T-cell (primary cell): ENCODE data around the gene RSBN1. TPM values are rescaled to one million over a fixed set of nuclear protein-coding genes. Genes with fewer than 3 reads are reported as not detected.

Source experiments
- ATAC-seq, 4 experiments: fragments of 200-7000 bp in 3 of 4; fragments of 150-1000 bp in 1 of 4; cut with Tn5 transposase; replicated peaks in 1 of 4; 1 replicate in 3 of 4; 2 replicates in 1 of 4; pipeline ENCODE4 v1.10.0; 2021; ENCODE audit warnings: moderate library complexity in 3 of 4, mild to moderate bottlenecking in 2 of 4, moderate number of reproducible peaks in 1 of 4
- CTCF ChIA-PET, 2 donors: fragments of 300-600 bp; sonication (Branson Sonifier 250); formaldehyde crosslinking; loops; one replicate each; lab custom pipeline; 2022; ENCODE audit warnings: antibody characterized with exemption in 2 of 2; lab: Charles Lee
- POLR2A ChIA-PET, 2 donors: fragments of 300-600 bp; sonication (Branson Sonifier 250); formaldehyde crosslinking; loops; one replicate each; lab custom pipeline; 2022; ENCODE audit warnings: antibody characterized with exemption in 2 of 2; lab: Charles Lee
- DNase-seq, 35 experiments: peaks; one replicate each; pipeline versions ENCODE4 v3.0.0 to v3.0.0-alpha.2; 2013 to 2023
- H3K27ac ChIP-seq: one replicate; pipeline ENCODE4 v1.5.1; 2013; ENCODE audit warnings: low read length
- H3K27me3 ChIP-seq, 2 experiments: replicated peaks in 1 of 2; 1 replicate in 1 of 2; 2 replicates in 1 of 2; pipeline versions ENCODE4 v1.6.1 to v1.7.0; 2013; ENCODE audit warnings: low read length in 1 of 2, mixed read lengths in 1 of 2; ENCODE audit not compliant: control insufficient read depth in 2 of 2, insufficient read depth in 2 of 2; ENCODE audit errors: extremely low read depth in 1 of 2
- H3K36me3 ChIP-seq, 2 donors: 1 replicate in 1 of 2; 2 replicates in 1 of 2; pipeline versions ENCODE4 v1.6.1 to v1.7.0; 2013; ENCODE audit warnings: low read length in 1 of 2; ENCODE audit not compliant: control insufficient read depth in 2 of 2, insufficient read depth in 1 of 2; ENCODE audit errors: extremely low read depth in 1 of 2
- H3K4me1 ChIP-seq, 2 experiments: 1 replicate in 1 of 2; 2 replicates in 1 of 2; pipeline versions ENCODE4 v1.6.1 to v1.7.0; 2013; ENCODE audit warnings: low read length in 2 of 2, mixed read lengths in 1 of 2; ENCODE audit not compliant: insufficient read depth in 2 of 2, control insufficient read depth in 1 of 2; ENCODE audit errors: extremely low read depth in 1 of 2
- H3K4me3 ChIP-seq, 2 donors: 1 replicate in 1 of 2; 2 replicates in 1 of 2; pipeline versions ENCODE4 v1.5.1 to v1.7.0; 2013; ENCODE audit warnings: mild to moderate bottlenecking in 2 of 2, low read length in 1 of 2, moderate library complexity in 1 of 2; ENCODE audit not compliant: control insufficient read depth in 1 of 2; ENCODE audit errors: extremely low read depth in 1 of 2
- H3K9me3 ChIP-seq: 2 replicates; pipeline ENCODE4 v1.7.0; 2013
- H3K27ac Mint-ChIP-seq, 2 donors: one replicate each; pipeline ENCODE4 v1.8.0; 2020 to 2021; ENCODE audit warnings: mild to moderate bottlenecking in 2 of 2, mixed read lengths in 2 of 2
- H3K27me3 Mint-ChIP-seq, 2 donors: one replicate each; pipeline ENCODE4 v1.8.0; 2021 to 2022; ENCODE audit warnings: mixed read lengths in 2 of 2
- H3K36me3 Mint-ChIP-seq: one replicate; pipeline ENCODE4 v1.8.0; 2021; ENCODE audit warnings: mixed read lengths
- H3K4me1 Mint-ChIP-seq, 3 donors: one replicate each; pipeline ENCODE4 v1.8.0; 2020 to 2022; ENCODE audit warnings: mixed read lengths in 3 of 3, mild to moderate bottlenecking in 1 of 3
- H3K4me3 Mint-ChIP-seq, 3 donors: one replicate each; pipeline ENCODE4 v1.8.0; 2020 to 2022; ENCODE audit warnings: mild to moderate bottlenecking in 3 of 3, mixed read lengths in 3 of 3, moderate library complexity in 3 of 3
- H3K9me3 Mint-ChIP-seq, 3 donors: one replicate each; pipeline ENCODE4 v1.8.0; 2020 to 2022; ENCODE audit warnings: mixed read lengths in 3 of 3
- WGBS: methylation state at CpG from one replicate; pipeline ENCODE4 v1.1.5; 2013; ENCODE audit warnings: missing lambda C conversion rate; ENCODE audit not compliant: insufficient coverage; 5-methylcytosine and 5-hydroxymethylcytosine counted together
- total RNA-seq, 35 experiments: library from RNA in 6 of 35; stranded (reverse) in 6 of 35; fragments of 120-200 nt in 1 of 35; gene quantifications; one replicate each; pipeline versions ENCODE4 v1.2.1 to v1.2.4 and lab custom pipeline; 2013 to 2026

Gene RSBN1
- total RNA-seq, 5 donors from 2014 or later (not counting 1 experiment from before 2014, with no cell fraction given), result 43.9 to 49.9 (median 45.1) TPM

- peak in 1 of 35 experiments; percentile 40 for DNase-seq
- no peaks in the 10 kb centered on the region for H3K9me3 Mint-ChIP-seq
- WGBS, result 7% methylated on average over 2 of the region's 5 CpGs
- H3K36me3 Mint-ChIP-seq, result peaks cover 11% of the 10 kb centered on the region
- peaks cover 36 to 54% of the 10 kb centered on the region in 2 experiments for H3K4me1 ChIP-seq
- H3K36me3 ChIP-seq, result peaks cover 0 to under 1% of the 10 kb centered on the region in 2 donors
- no peaks in the 10 kb centered on the region for H3K9me3 ChIP-seq
- peak; percentile 26 to 37 (median 28) for ATAC-seq
- CTCF ChIA-PET, result interaction anchor here in 1 of 2 donors (0.6 to 1.2 kb wide), 5 partner anchors 15 to 162 kb away, joined by 3 to 5 read pairs (median 4); partner anchors contain the start of gene PHTF1
- H3K27me3 Mint-ChIP-seq, result no peaks in the 10 kb centered on the region
- POLR2A ChIA-PET, result interaction anchor here (0.5 to 1.1 kb wide), 7 partner anchors 15 to 757 kb away, joined by 3 to 11 read pairs (median 5); partner anchors contain the start of genes PHTF1 (in 1 of the 2) and RSBN1 (in 1 of the 2)
- peak overlapping the region; percentile 79 for H3K27ac ChIP-seq
- peak overlapping the region in 2 of 3 donors; percentile 37 to 60 for H3K4me3 Mint-ChIP-seq
- no peak overlapping the region for H3K4me3 ChIP-seq
- peaks cover 37 to 41% (median 39%) of the 10 kb centered on the region in 3 donors for H3K4me1 Mint-ChIP-seq
- no peaks in the 10 kb centered on the region for H3K27me3 ChIP-seq
- peak overlapping the region in 1 of 2 donors; percentile 96 for H3K27ac Mint-ChIP-seq
Measured at GRCh38 chr1:113784104-113784779, 28.0 kb downstream of the RSBN1 start.

GRCh38 chr1:113783254-113784103 lies 28.8 kb downstream of the RSBN1 start:
- H3K27ac Mint-ChIP-seq, result peak overlapping the region in 1 of 2 donors; percentile 96

GRCh38 chr1:113782406-113782805 lies 29.9 kb downstream of the RSBN1 start:
- Mint-ChIP-seq H3K36me3 (peaks cover 12% of the 10 kb centered on the region), H3K27me3 (no peaks in the 10 kb centered on the region), H3K27ac (peak overlapping the region in 1 of 2 donors; percentile 96), H3K4me3 (no peak overlapping the region), H3K9me3 (peaks cover 0 to 4% (median 0%) of the 10 kb centered on the region in 3 donors), H3K4me1 (peaks cover 23 to 28% (median 26%) of the 10 kb centered on the region in 3 donors)
- DNase-seq, result no peak
- peaks cover 0 to 3% of the 10 kb centered on the region in 2 donors for H3K36me3 ChIP-seq
- H3K27me3 ChIP-seq, result no peaks in the 10 kb centered on the region
- peaks cover 33 to 54% of the 10 kb centered on the region in 2 experiments for H3K4me1 ChIP-seq
- no CpG with 5 or more reads among the region's 2 CpGs for WGBS
- POLR2A ChIA-PET, result interaction anchor here (0.7 to 1.0 kb wide), 2 partner anchors 29 to 298 kb away, joined by 3 to 4 read pairs; no protein-coding TSS in a partner anchor
- no peak for ATAC-seq
- H3K27ac ChIP-seq, result peak overlapping the region; percentile 79
- no peak overlapping the region for H3K4me3 ChIP-seq
- CTCF ChIA-PET, result no interaction called here
- no peaks in the 10 kb centered on the region for H3K9me3 ChIP-seq

More at GRCh38 chr1:113783254-113784103, 28.8 kb downstream of the RSBN1 start:
- Histone ChIP-seq H3K36me3 (no peaks in the 10 kb centered on the region), H3K9me3 (no peaks in the 10 kb centered on the region), H3K4me1 (peaks cover 33 to 54% of the 10 kb centered on the region in 2 experiments), H3K27ac (peak overlapping the region; percentile 79), H3K27me3 (no peaks in the 10 kb centered on the region), H3K4me3 (no peak overlapping the region)
- DNase-seq (peak in 33 of 35 experiments; percentile 18 to 79 (median 46)), ATAC-seq (peak; percentile 92 to 96 (median 95))
- WGBS, result 0% methylated on average over 3 of the region's 4 CpGs
- Mint-ChIP-seq H3K27me3 (no peaks in the 10 kb centered on the region), H3K9me3 (peaks cover 0 to 3% (median 0%) of the 10 kb centered on the region in 3 donors), H3K36me3 (peaks cover 11% of the 10 kb centered on the region), H3K4me3 (peak overlapping the region in 2 of 3 donors; percentile 37 to 60), H3K4me1 (peaks cover 34 to 35% (median 34%) of the 10 kb centered on the region in 3 donors)
- POLR2A ChIA-PET, result interaction anchor here in 1 of 2 donors (0.5 to 1.1 kb wide), 6 partner anchors 16 to 756 kb away, joined by 3 to 11 read pairs (median 6); partner anchors contain the start of genes PHTF1 and RSBN1
- CTCF ChIA-PET, result interaction anchor here (0.6 to 1.2 kb wide), 7 partner anchors 16 to 711 kb away, joined by 3 to 7 read pairs (median 4); partner anchors contain the start of gene PHTF1 (in 1 of the 2)

GRCh38 chr1:113780374-113781146 lies 31.7 kb downstream of the RSBN1 start:
- CTCF ChIA-PET, result interaction anchor here in 1 of 2 donors (0.7 to 1.4 kb wide), 6 partner anchors 11 to 708 kb away, joined by 3 to 4 read pairs (median 3); partner anchors contain the start of genes HIPK1 and PHTF1
- H3K36me3 Mint-ChIP-seq, result peaks cover 16% of the 10 kb centered on the region
- peaks cover 0 to 4% (median 0%) of the 10 kb centered on the region in 3 donors for H3K9me3 Mint-ChIP-seq
- Histone ChIP-seq H3K36me3 (peaks cover 0 to 16% of the 10 kb centered on the region in 2 donors), H3K27me3 (no peaks in the 10 kb centered on the region), H3K4me3 (peak overlapping the region in 1 of 2 donors; percentile 9), H3K27ac (peak overlapping the region; percentile 79), H3K9me3 (no peaks in the 10 kb centered on the region), H3K4me1 (peaks cover 33 to 52% of the 10 kb centered on the region in 2 experiments)
- 0% methylated on average over 1 of the region's 5 CpGs for WGBS
- POLR2A ChIA-PET, result interaction anchor here (0.5 to 1.6 kb wide), 6 partner anchors 10 to 171 kb away, joined by 3 to 12 read pairs (median 3); partner anchors contain the start of gene PHTF1 (in 1 of the 2)
- H3K27me3 Mint-ChIP-seq, result no peaks in the 10 kb centered on the region
- H3K4me1 Mint-ChIP-seq, result peaks cover 5 to 17% (median 10%) of the 10 kb centered on the region in 3 donors
- H3K4me3 Mint-ChIP-seq, result no peak overlapping the region
- H3K27ac Mint-ChIP-seq, result no peak overlapping the region
- ATAC-seq, result peak; percentile 36 to 61 (median 58)
- DNase-seq, result peak in 1 of 35 experiments; percentile 26

- Histone ChIP-seq H3K27me3 (no peaks in the 10 kb centered on the region), H3K9me3 (no peaks in the 10 kb centered on the region), H3K4me1 (peaks cover 31 to 45% of the 10 kb centered on the region in 2 experiments), H3K27ac (peak overlapping the region; percentile 79), H3K4me3 (no peak overlapping the region), H3K36me3 (peaks cover 0 to 18% of the 10 kb centered on the region in 2 donors)
- peaks cover 16% of the 10 kb centered on the region for H3K36me3 Mint-ChIP-seq
- peaks cover 0 to 11% (median 5%) of the 10 kb centered on the region in 3 donors for H3K4me1 Mint-ChIP-seq
- ChIA-PET POLR2A (no interaction called here), CTCF (interaction anchor here in 1 of 2 donors (0.7 kb wide), 1 partner anchor 247 kb away, joined by 5 read pairs; no protein-coding TSS in a partner anchor)
- H3K27ac Mint-ChIP-seq, result no peak overlapping the region
- no peaks in the 10 kb centered on the region for H3K27me3 Mint-ChIP-seq
- H3K4me3 Mint-ChIP-seq, result no peak overlapping the region
- ATAC-seq (no peak), DNase-seq (no peak)
- 92% methylated on average over 4 of the region's 6 CpGs for WGBS
- H3K9me3 Mint-ChIP-seq, result peaks cover 0 to 4% (median 0%) of the 10 kb centered on the region in 3 donors
Measured at GRCh38 chr1:113779542-113779941, 32.7 kb downstream of the RSBN1 start.
